HG03045 (cell line): ENCODE data around the gene MRPL40.

Experiments
- ATAC-seq: cut with Tn5 transposase; IDR thresholded peaks from one replicate; pipeline ENCODE4 v1.9.1; 2021; ENCODE audit warnings: mild to moderate bottlenecking, moderate library complexity; ENCODE audit not compliant: unreplicated experiment

Gene MRPL40

GRCh38 chr22:19456541-19456940 is 24.2 kb downstream of the MRPL40 start:
- ATAC-seq, result no peak

DNA sequence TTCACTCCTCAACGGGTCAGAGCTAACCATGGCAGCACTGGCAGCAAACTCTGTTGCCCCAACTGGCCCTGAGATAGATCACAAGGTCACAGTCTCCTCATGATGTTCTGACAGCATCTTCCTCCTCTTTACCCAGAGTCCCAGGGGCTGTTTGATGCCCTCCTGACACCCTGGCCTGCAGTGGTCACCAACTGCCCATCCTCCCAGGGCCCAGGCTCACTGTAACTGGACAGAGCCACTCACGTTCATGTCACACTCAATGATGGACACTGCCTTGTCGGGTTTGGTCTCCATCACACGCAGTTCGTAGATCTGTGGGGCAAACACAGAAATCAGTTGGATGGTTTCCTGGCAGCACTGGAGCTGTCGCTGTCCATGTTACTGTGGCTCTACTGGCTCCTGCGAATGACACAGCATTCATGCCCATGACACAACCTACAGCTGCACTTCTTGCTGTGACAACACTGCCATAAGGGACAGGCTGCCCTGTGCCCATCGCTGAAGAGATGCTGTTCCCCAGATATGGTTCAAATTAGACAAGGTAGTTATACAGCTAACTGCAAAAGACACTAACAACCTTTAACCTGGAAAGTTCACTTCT is 25.6 kb downstream of the MRPL40 start:
- no peak for ATAC-seq

DNA sequence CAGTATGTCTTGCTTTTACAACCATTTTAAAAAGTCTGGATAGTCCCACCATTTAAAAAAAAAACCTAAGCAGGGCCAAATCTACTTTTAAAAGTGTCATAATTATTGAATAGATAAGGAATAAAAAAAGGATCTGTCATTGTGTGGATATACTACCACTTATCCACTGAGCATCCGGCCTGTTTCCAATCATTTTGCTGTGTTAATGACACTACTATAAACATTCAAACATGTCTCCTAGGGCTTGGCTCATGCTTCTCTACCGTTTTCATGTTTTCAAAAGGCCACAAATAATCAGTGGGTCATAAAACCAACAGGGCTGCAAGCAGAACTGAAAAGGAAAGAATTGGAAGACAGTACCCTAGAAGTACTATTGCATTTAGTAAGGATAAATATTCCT is 27.7 kb downstream of the MRPL40 start:
- no peak for ATAC-seq

GRCh38 chr22:19461506-19461905 is 29.2 kb downstream of the MRPL40 start:
- ATAC-seq, result no peak

GRCh38 chr22:19463008-19463407 is 30.7 kb downstream of the MRPL40 start:
- ATAC-seq, result no peak

GRCh38 chr22:19463491-19464469 is 31.4 kb downstream of the MRPL40 start:
- no peak for ATAC-seq

- ATAC-seq, result no peak
Measured at GRCh38 chr22:19464546-19464945, 32.2 kb downstream of the MRPL40 start.

GRCh38 chr22:19464975-19465374 is 32.6 kb downstream of the MRPL40 start:
- no peak for ATAC-seq

DNA sequence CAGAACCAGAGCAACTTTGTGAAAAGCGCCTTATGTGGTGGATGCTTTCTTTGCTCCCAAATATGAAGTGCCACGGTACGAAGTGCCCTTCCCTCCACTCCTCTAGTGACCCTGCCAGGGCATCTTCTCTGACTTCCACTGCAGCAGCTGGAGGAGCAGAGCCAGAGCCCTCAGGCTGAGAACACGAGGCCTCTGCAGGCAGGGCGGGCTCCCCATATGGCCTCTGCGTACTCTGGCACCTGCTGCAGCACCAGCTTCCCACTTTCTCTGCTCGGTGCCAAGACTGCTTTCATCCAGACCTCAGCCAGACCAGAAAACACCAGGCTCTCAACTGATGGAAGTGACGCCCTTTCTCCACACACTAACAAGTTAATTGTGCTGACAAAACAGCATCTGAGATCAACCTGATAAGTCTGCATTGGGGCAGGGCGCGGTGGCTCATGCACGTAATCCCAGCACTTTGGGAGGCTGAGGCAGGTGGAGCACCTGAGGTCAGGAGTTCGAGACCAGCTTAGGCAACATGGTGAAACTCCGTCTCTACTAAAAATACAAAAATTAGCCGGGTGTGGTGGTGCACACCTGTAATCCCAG is 33.9 kb downstream of the MRPL40 start:
- ATAC-seq, result no peak

GRCh38 chr22:19466848-19467752 is 34.8 kb downstream of the MRPL40 start:
- ATAC-seq, result no peak

DNA sequence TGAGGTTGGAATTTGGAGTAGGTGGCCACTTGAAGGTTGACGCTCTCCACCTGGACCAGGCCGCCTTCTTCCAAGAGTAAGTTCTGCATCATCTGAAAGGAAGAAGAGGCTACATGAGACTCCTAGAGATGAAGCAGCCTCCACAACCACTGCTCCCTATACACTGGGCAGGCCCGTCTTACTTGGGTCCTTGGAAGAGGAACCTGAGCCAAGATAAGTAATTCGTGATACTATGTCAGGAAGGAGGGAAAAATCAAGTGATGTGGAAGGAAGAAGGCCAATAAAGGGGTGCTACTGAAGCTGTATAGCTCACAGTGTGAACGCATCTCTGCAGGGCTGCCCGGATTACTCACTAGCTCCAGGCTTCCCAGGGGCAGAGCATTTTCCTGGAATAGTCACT is 35.6 kb downstream of the MRPL40 start:
- no peak for ATAC-seq

GRCh38 chr22:19469421-19469820 is 37.1 kb downstream of the MRPL40 start:
- ATAC-seq, result no peak

GRCh38 chr22:19470010-19470409 is 37.7 kb downstream of the MRPL40 start:
- no peak for ATAC-seq

DNA sequence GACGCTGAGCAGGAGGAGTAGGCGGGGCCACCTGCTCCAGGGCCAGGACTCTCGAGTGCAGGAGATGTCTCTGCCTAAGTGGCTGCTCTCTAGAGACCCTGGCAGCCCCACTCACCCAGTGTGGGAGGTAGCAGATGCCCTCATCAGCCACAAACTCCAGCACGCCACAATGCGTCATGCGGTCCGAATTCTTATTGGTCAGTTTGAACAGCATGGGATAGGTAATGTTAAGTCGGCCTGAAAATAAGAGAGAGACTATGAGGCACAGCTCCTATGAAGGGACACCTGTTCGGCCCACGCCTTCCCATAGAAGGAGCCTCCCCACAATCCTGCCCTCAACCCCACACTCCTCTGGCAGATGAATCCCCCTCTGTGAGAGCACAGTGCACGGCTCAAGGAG is 39.2 kb downstream of the MRPL40 start:
- ATAC-seq, result no peak

- ATAC-seq, result no peak
Measured at GRCh38 chr22:19472233-19472632, 39.9 kb downstream of the MRPL40 start.

DNA sequence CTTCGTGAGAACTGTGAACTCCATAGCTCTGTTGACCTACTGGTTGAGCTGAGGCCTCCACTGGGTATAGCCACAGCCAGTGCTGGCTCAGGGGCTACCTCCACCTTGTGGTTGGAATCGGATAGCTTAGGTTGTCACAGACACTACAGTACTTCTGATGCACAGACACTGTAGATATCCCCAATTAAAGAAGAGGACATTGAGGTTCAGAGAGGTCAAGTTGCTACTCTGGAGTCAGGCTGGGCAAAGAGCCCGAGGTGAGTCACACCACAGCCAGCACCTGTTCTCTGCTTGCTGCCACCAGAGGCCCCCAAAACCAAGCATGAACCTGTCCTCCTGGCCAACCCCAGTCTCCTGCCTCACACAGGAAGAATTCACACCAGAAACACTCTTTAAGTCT is 41.2 kb downstream of the MRPL40 start:
- no peak for ATAC-seq

DNA sequence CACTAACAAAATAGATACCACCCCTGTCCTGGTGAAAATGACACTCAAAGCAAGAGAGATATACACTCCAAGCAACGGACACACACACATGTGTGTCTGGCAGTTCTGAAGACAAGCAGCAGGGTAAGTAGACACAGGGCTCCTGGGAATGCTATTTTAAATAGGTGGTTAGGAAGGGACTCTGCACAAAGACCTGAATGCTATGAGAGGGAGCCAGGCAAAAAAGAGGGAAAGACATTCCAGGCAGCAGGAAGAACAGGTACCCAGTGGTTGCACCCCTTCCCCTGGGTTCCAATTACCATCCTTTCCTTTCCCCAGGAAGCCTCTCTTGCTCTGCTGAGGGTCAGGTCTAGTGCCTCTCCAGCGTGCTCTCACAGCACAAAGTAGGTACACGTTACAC is 43.7 kb downstream of the MRPL40 start:
- ATAC-seq, result no peak

DNA sequence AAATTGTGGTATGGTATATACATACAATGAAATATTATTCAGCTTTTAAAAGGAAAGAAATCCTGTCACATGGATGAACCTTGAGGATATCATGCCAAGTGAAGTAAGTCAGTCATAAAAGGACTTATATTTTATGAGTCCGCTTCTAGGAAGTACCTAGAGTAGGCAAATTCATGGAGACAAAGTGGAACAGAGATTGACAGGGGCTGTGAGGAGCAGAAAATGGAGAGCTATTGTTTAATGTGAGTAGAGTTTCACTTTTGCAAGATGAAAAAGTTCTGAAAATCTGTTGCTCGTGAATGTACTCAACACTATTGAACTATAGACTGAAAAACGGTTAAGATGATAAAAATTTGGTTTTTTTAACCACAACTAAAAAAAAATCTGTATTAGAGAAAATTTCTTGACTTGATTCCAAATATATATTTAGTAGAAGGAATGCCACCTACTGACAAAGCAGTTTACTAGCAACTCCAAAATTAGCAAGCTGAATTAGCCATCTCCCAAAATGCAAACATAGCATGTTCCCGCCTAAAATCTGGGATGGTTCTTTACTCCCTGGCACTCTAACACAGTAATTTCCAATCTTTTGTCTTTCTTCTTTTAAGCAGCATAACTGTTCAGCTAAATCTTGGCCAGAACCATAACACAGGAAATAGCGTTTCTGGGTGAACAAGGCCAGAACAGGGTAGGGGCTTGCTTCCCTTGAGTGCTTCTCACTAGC is 45.1 kb downstream of the MRPL40 start:
- no peak for ATAC-seq

- no peak for ATAC-seq
Measured at GRCh38 chr22:19478045-19478900, 45.9 kb downstream of the MRPL40 start.
